Adrenal gland (tissue), 5 donors: ENCODE data around the gene ANKS1A.

ENCODE experiments used
- POLR2A ChIP-seq, 2 donors: fragments of 450-650 bp; IDR thresholded peaks; one replicate each; pipeline ENCODE4 v1.6.1; 2017; ENCODE audit warnings: antibody characterized with exemption in 2 of 2, mild to moderate bottlenecking in 2 of 2, moderate library complexity in 1 of 2
- TF ChIP-seq, protein P1 (sequence below), 6 experiments: fragments of 450-650 bp in 4 of 6; fragments of 200-600 bp in 2 of 6; sonication (generic) in 1 of 6; IDR thresholded peaks; 1 replicate in 5 of 6; 2 replicates in 1 of 6; pipeline versions ENCODE4 v1.5.1 to v1.8.0; 2016 to 2021; ENCODE audit warnings: antibody characterized with exemption in 6 of 6, mild to moderate bottlenecking in 2 of 6, moderate library complexity in 1 of 6
- donor health status: DM: no; HTN: no; CAD: no.

DNA sequence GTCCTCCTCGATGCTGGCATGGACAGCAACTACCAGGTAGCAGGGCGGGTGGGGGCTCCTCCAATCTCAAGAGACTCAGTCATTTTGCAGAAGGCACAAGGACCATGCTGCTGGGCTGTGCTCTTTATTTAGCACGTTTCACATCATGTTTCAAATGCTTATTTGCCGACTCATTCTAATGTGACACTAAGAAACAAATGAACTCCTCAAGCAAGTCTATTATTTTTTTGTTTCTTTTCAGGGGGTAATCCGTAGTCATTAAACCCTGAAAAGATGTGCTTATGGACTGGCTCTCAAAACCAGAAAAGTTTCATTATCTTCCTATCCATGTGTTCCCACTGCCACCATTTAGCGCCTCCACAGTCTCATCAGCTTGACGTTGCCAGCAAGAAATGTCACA lies 92.9 kb downstream of the ANKS1A start:
- TF ChIP-seq, protein P1, sequence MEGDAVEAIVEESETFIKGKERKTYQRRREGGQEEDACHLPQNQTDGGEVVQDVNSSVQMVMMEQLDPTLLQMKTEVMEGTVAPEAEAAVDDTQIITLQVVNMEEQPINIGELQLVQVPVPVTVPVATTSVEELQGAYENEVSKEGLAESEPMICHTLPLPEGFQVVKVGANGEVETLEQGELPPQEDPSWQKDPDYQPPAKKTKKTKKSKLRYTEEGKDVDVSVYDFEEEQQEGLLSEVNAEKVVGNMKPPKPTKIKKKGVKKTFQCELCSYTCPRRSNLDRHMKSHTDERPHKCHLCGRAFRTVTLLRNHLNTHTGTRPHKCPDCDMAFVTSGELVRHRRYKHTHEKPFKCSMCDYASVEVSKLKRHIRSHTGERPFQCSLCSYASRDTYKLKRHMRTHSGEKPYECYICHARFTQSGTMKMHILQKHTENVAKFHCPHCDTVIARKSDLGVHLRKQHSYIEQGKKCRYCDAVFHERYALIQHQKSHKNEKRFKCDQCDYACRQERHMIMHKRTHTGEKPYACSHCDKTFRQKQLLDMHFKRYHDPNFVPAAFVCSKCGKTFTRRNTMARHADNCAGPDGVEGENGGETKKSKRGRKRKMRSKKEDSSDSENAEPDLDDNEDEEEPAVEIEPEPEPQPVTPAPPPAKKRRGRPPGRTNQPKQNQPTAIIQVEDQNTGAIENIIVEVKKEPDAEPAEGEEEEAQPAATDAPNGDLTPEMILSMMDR (IDR thresholded peaks at IDR 0.05) = no peak
- no peak for TF ChIP-seq POLR2A (IDR thresholded peaks at IDR 0.05)
